ENCODE measurements around the gene HDAC9.

HDAC9 gene

DNA sequence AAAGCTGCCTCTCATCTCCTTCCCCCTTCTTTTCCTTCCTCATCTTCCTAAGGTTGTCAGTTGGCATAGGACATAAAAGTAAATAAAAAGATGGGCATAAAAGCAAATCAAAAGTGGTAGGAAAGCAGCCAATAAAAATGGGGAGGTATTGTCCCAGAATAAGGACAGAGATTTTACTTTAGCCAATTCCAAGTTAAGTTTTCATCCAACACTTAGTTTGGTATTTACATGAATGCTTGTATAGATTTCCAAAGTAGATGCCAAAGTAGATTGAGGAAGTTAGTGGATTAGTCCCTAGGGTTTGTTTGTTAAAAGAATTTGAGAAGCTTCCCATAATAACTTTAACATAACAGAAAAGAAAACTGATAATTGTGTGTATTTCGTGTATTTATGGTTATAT is 33.7 kb downstream of the HDAC9 start:
- Mint-ChIP-seq H3K4me1 (peaks cover 21% of the 10 kb centered on the region), H3K27me3 (no peaks in the 10 kb centered on the region), H3K9me3 (peaks cover 4% of the 10 kb centered on the region), H3K27ac (no peak overlapping the region), H3K36me3 (ENCODE audit: low read depth) (no peaks in the 10 kb centered on the region), H3K4me3 (no peak overlapping the region)
- no peak for ATAC-seq
- no peak for DNase-seq

DNA sequence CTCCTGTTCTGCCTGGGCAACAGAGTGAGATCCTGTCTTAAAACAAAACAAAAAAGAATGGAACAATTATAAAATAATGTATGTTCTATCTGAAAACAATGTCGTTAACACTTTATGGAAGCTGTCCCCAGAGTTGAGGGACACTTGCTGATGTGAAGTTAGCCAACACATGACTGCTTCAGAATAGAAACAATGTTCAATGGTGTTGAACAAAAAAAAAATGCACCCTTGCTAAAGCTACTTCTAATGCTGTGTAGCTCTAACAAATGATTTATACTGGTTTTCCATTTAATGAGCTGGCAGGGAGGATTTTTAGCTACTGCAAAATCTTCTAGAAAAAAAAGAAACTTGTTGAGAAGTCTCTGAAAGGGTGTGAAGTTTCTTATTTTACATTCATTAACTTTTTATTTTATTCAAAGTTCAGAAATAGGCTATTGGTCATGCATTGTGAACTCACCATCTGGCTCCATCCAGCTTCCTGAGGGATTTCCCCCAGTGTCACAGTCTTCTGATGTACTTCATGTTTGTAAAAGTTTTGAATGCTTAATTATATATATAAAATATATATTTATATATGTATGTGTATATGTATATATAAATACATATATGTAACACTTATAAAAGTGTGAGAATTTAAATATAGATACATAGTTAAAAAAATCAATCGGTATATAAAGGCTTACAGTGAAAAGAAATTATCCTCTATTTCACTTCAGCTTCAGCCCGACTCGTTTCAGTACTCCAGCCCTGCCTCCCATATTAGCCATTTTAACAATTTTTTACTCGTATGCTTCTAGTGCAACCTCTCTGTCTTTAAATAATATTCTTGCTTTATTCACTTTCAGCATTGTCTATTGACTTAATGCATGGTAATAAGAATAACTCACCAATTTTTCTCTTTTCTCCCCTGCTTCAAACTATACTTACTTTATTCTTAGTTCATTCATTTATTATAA is 35.0 kb downstream of the HDAC9 start:
- no peak overlapping the region for H3K4me3 Mint-ChIP-seq
- peaks cover 24% of the 10 kb centered on the region for H3K4me1 Mint-ChIP-seq
- DNase-seq (no peak), ATAC-seq (no peak)
- no peaks in the 10 kb centered on the region for H3K36me3 Mint-ChIP-seq (ENCODE audit: low read depth)
- H3K27me3 Mint-ChIP-seq: no peaks in the 10 kb centered on the region
- peaks cover 4% of the 10 kb centered on the region for H3K9me3 Mint-ChIP-seq
- no peak overlapping the region for H3K27ac Mint-ChIP-seq

DNA sequence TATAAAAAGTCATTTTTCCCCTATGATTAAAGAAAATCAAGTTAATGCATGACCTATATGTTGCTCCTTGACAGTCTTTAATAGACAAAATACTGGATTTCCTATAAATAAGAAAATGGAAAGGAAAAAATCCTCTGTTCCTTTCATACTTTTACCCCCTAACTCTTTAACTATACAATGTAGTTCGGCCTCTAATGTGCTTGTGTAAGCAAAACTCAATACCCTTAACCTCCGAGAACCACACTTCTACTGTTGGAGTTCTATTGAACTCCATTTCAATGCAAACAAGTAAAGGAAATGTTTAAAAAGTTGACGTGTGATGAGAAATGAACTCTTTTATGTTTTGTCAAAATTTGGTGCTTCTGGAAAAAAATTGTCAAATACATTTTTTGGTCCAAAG is 36.0 kb downstream of the HDAC9 start:
- DNase-seq (no peak), ATAC-seq (no peak)
- Mint-ChIP-seq H3K4me3 (no peak overlapping the region), H3K27me3 (no peaks in the 10 kb centered on the region), H3K9me3 (peaks cover 3% of the 10 kb centered on the region), H3K27ac (no peak overlapping the region), H3K4me1 (peaks cover 21% of the 10 kb centered on the region), H3K36me3 (ENCODE audit: low read depth) (no peaks in the 10 kb centered on the region)

DNA sequence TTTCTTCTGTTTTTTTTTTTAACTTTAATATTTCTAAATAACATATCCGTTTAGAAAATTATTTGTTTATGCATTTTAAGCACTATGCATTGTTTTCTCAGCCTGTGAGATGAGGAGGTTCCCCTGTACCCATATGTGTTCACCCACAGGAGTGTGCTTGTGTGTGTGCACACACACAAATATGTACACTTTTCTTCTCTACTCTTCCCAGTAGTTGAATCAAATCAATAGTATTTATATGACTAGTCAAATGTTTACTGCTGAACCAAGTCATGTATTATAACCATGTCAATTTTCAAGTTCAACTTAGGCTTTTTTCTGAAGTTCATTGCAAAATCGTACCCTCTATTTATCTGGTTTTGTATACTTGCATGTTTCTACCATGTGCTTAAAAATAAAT is 37.3 kb downstream of the HDAC9 start:
- H3K4me3 Mint-ChIP-seq: no peak overlapping the region
- H3K27ac Mint-ChIP-seq: no peak overlapping the region
- H3K4me1 Mint-ChIP-seq: peaks cover 27% of the 10 kb centered on the region
- no peaks in the 10 kb centered on the region for H3K9me3 Mint-ChIP-seq
- DNase-seq (no peak), ATAC-seq (no peak)
- no peaks in the 10 kb centered on the region for H3K27me3 Mint-ChIP-seq
- no peaks in the 10 kb centered on the region for H3K36me3 Mint-ChIP-seq (ENCODE audit: low read depth)

DNA sequence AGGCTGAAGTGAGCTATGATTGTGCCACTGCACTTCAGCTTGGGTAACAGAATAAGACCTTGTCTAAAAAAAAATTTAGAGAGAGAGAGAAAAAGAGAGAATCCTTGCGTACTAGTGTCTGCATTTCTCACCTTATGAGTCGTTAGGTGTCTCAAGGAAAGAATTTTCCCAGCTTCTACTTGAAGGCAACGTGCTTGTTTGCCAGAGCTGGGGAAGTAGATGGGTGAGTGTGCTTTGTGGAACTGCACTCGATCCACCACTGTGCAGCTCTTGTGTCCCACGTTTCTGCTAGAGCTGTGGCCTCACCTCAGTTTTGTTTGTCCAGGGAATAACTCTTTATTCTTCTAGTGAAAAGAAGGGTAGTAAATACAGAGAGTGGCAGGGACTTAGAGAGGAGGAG is 38.9 kb downstream of the HDAC9 start:
- ATAC-seq: no peak
- Mint-ChIP-seq H3K36me3 (ENCODE audit: low read depth) (no peaks in the 10 kb centered on the region), H3K9me3 (no peaks in the 10 kb centered on the region), H3K27ac (no peak overlapping the region), H3K4me3 (no peak overlapping the region), H3K4me1 (peaks cover 39% of the 10 kb centered on the region), H3K27me3 (no peaks in the 10 kb centered on the region)
- no peak for DNase-seq

DNA sequence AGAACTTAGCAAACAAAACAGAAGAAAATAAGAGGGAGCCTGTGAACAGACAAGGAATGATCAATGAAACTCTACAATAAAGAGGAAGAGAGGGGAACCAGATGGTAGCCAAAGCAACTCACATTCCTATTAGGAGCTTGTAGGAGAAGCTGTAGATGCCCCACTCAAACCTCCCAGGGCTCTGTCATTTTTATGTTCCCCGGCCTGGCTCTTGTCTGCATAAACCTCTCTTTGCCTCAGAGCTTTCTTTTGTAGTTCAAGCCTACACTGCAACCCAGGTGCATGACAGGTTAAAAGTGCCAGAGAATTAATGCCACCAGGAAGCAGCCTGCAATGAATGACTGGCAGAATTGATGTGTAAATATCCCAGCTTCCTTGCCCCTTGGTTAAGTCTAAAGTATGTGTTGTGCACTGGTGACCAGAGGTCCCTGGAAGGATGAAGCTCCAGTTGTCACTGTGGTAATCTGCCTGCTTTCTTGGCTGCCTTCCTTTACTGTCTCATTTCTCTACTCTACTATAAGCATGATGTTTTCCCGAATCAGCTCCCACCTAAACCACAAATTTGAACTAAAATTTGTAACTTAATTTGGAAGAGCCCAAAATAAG is 40.4 kb downstream of the HDAC9 start:
- ATAC-seq: no peak
- no peaks in the 10 kb centered on the region for H3K27me3 Mint-ChIP-seq
- no peak overlapping the region for H3K4me3 Mint-ChIP-seq
- H3K4me1 Mint-ChIP-seq: peaks cover 41% of the 10 kb centered on the region
- H3K27ac Mint-ChIP-seq: no peak overlapping the region
- no peaks in the 10 kb centered on the region for H3K36me3 Mint-ChIP-seq (ENCODE audit: low read depth)
- no peaks in the 10 kb centered on the region for H3K9me3 Mint-ChIP-seq
- no peak for DNase-seq

DNA sequence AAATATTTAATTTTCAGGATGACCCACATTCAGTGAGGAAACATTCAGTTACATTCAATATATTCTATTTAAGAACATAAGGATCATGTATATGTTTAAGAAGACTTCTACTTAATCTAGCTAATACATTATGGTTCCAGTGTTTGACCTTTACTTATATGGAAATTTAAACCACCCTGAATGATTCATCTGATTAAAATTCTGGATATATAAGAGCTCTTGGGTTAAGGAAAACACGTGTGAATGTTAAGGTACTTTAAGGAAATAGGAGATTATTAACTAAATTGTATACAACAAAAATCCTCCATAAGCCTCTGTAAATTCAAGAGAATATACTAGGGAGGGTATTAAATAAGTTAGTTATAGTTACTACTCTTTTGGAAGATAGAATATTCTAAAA is 40.9 kb downstream of the HDAC9 start:
- DNase-seq: no peak
- Mint-ChIP-seq H3K9me3 (no peaks in the 10 kb centered on the region), H3K36me3 (ENCODE audit: low read depth) (no peaks in the 10 kb centered on the region), H3K27ac (no peak overlapping the region), H3K4me1 (peaks cover 41% of the 10 kb centered on the region), H3K27me3 (no peaks in the 10 kb centered on the region), H3K4me3 (no peak overlapping the region)
- no peak for ATAC-seq

DNA sequence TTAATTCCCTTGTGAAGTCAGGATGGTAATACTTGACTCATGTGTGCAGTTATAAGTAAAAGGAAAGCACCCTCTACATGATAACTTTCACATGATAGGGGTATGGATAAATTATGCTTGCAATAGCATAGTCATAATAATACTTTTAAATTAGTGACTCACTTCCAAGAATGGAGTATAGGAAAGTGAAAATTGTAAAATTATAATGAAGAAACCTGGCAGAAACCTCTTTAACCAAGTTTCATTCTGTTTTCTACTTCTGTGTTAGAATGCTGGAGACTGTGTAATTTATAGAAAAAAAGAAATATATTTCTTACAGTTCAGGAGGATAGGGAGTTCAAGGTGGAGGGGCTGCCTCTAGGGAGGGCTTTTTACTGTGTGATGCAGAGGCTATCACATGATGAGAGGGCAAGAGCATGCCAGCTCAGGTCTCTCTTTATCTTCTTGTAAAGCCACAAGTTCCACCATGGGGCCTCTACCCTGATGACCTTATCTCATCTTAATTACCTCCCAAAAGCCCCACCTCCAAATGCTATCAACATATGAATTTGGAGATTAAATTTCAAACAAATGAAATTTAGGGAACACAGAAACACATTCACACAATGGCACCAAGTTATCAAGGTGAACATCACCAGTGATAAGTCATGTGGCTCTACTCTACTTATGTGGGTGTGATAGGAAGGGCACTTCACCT is 43.2 kb downstream of the HDAC9 start:
- no peak for DNase-seq
- peak; percentile 82 for ATAC-seq
- peaks cover 32% of the 10 kb centered on the region for H3K4me1 Mint-ChIP-seq
- H3K4me3 Mint-ChIP-seq: no peak overlapping the region
- no peaks in the 10 kb centered on the region for H3K9me3 Mint-ChIP-seq
- no peaks in the 10 kb centered on the region for H3K36me3 Mint-ChIP-seq (ENCODE audit: low read depth)
- no peaks in the 10 kb centered on the region for H3K27me3 Mint-ChIP-seq
- peak overlapping the region; percentile 88 for H3K27ac Mint-ChIP-seq

DNA sequence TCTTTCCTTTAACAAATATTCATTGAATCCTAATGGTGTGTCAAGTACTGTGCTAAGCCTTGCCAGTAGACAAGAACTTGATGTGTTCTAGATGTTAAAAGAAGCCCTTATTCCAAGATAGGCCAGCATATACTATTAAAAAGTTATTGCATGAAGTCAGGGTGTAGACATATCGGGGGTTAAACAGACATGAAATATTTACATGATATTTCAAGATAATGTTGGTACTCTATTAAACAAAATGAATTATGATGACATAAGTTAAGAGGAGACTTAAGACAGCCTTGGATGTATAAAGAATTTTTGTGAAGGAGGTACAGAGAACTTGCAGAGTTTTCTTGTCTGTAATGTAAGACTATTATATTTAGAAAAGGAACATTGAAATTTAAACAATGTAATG is 44.8 kb downstream of the HDAC9 start:
- H3K4me3 Mint-ChIP-seq: no peak overlapping the region
- ATAC-seq (no peak), DNase-seq (no peak)
- peaks cover 25% of the 10 kb centered on the region for H3K4me1 Mint-ChIP-seq
- no peaks in the 10 kb centered on the region for H3K36me3 Mint-ChIP-seq (ENCODE audit: low read depth)
- no peak overlapping the region for H3K27ac Mint-ChIP-seq
- no peaks in the 10 kb centered on the region for H3K9me3 Mint-ChIP-seq
- no peaks in the 10 kb centered on the region for H3K27me3 Mint-ChIP-seq

DNA sequence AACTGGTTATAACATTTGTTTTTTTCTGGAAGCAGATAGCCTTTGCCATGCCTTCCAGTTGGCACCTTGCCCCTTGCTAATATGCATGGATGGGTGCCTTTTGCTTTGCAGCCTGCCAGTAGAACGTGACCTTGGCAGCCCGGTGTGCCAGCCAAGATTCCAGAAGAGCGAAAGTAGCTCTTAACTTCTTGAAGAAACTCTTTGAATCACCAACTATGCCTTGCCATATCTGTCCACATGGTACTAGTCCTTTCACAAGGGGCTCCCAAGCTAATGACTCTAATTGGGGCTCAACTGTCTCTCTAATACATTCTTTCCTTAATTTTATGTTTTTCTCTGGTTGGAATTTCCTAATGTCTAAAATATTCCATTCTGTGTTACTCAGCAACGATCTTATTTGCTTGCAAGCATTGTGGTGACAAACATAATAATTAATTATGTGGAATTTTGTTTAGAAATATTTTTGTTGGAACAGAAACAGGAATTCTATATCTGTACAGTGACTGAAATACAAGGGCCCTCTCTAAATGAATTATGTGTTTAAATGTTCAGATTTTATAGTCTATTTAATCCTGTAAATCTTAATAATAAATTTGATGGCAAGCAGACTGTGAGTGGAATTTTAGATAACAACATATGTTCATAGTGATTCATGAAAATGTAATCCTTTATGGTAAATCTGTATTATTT is 45.8 kb downstream of the HDAC9 start:
- Mint-ChIP-seq H3K4me3 (no peak overlapping the region), H3K36me3 (ENCODE audit: low read depth) (no peaks in the 10 kb centered on the region), H3K9me3 (no peaks in the 10 kb centered on the region), H3K4me1 (peaks cover 22% of the 10 kb centered on the region), H3K27me3 (no peaks in the 10 kb centered on the region), H3K27ac (no peak overlapping the region)
- no peak for DNase-seq
- no peak for ATAC-seq

DNA sequence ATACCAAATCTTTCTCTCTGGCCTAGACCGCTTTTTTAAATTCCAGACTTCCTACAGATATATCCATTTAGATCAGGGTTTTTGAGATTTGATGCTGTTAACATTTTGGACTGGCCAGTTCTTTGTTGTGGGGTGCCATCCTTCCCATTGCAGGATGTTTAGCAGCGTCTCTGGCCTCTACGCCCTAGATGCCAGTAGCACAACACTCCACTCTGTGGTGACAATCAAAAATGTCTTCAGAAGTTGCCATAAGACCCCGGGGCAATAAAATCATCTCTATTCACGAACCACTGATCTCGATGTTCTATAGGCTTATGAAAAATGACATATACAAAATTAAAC is 46.3 kb downstream of the HDAC9 start:
- ATAC-seq: no peak

DNA sequence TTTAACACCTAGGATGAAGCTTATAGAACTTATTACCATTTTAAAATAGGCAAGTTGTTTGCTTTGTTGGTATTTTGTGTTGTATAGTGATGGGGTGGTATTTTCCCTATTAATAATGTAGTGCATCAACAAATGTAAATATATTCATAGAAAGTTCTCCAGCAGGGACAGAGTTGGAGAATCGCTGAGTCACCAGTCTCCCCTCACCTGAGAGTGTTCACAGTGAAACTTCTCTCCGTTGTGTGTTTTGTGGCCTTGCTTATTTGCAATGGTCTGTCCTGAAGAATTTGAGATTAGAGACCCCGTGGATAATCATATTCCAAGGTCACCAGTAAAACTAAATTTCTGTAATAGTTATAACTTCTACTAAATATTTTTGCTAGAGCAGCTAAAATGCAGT is 51.0 kb downstream of the HDAC9 start:
- DNase-seq: no peak
- H3K27ac Mint-ChIP-seq: no peak overlapping the region
- H3K4me1 Mint-ChIP-seq: no peaks in the 10 kb centered on the region
- H3K4me3 Mint-ChIP-seq: no peak overlapping the region
- ATAC-seq: no peak
- no peaks in the 10 kb centered on the region for H3K36me3 Mint-ChIP-seq (ENCODE audit: low read depth)
- no peaks in the 10 kb centered on the region for H3K9me3 Mint-ChIP-seq
- H3K27me3 Mint-ChIP-seq: no peaks in the 10 kb centered on the region

More for the DNA sequence above, 46.3 kb downstream of the HDAC9 start:
- Mint-ChIP-seq H3K27me3 (no peaks in the 10 kb centered on the region), H3K4me1 (peaks cover 22% of the 10 kb centered on the region), H3K4me3 (no peak overlapping the region), H3K9me3 (no peaks in the 10 kb centered on the region), H3K27ac (no peak overlapping the region), H3K36me3 (ENCODE audit: low read depth) (no peaks in the 10 kb centered on the region)
- no peak for DNase-seq

DNA sequence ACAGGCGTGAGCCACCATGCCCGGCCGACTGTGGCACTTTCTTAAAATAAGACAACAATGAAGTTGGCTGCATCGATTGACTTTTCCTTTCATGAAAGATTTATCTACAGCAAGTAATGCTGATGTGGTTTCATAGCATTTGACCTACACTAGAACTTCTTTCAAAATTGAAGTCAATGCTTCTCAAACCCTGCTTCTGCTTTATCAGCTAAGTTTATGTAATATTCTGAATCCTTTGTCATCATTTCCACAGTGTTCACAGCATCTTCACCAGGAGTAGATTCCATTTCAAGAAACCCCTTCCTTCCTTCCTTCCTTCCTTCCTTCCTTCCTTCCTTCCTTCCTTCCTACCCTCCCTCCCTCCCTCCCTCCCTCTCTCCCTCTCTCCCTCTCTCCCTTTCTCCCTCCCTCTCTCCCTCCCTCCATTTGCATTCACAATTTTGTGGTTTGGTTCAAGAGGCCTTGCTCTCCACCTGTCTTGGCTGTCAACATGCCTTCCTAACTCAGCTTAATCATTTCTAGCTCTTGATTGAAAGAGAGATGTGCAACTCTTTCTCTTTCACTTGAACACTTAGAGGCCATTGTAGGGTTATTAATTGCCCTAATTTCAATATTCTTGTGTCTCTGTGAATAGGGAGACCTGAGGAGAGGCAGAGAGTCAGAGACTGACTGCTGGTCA is 52.1 kb downstream of the HDAC9 start:
- DNase-seq: no peak
- H3K4me3 Mint-ChIP-seq: no peak overlapping the region
- no peak overlapping the region for H3K27ac Mint-ChIP-seq

DNA sequence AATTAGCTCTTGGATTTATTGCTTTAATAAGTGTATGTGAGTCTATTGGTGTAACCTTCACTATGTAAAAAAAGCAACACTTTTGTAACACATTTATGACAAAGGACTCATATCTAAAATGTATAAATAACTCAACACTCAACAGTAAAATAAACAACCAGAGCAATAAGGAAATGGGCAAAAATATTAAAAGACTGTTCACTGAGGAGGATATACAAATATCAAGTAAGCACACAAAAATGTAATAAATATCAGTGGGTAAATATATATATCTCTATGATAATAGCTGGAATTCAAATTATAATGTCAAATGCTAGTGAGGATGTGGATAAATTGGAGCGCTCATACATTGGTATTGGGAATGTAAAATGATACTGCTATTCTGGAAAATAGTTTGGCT is 53.0 kb downstream of the HDAC9 start:
- DNase-seq (no peak), ATAC-seq (no peak)
- Mint-ChIP-seq H3K9me3 (no peaks in the 10 kb centered on the region), H3K36me3 (ENCODE audit: low read depth) (no peaks in the 10 kb centered on the region), H3K27ac (no peak overlapping the region), H3K27me3 (no peaks in the 10 kb centered on the region), H3K4me3 (no peak overlapping the region), H3K4me1 (peaks cover under 1% of the 10 kb centered on the region)

More for the DNA sequence above, 52.1 kb downstream of the HDAC9 start:
- ATAC-seq: no peak
- H3K36me3 Mint-ChIP-seq (ENCODE audit: low read depth): no peaks in the 10 kb centered on the region
- H3K9me3 Mint-ChIP-seq: no peaks in the 10 kb centered on the region
- no peaks in the 10 kb centered on the region for H3K27me3 Mint-ChIP-seq
- no peaks in the 10 kb centered on the region for H3K4me1 Mint-ChIP-seq

Data from activated naive CD8-positive, alpha-beta T cell treated with anti-CD3 and anti-CD28 coated beads, Interleukin-2, amount 50 U/mL, for 24 hours (primary cell).